Measurements from ENCODE around the gene FRMPD4.

FRMPD4 gene

DNA sequence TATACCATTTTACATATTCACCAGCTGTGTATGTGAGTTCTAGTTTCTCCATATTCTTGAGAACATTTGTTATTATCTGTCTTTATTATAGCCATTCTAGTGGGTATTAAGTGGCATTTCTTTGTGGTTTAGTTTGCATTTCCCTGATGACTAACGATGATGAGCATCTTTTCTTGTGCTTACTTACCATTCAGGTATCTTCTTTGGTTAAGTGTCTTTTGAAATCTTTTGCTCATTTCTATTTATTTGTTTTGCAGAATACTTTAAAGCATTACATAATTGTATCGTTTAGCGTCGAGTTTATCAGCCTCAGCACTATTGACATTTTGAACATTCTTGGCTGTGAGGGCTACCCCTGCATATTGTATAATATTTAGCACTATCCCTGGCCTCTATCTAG is 85.4 kb downstream of the FRMPD4 start:
- no peak for FAIRE-seq

DNA sequence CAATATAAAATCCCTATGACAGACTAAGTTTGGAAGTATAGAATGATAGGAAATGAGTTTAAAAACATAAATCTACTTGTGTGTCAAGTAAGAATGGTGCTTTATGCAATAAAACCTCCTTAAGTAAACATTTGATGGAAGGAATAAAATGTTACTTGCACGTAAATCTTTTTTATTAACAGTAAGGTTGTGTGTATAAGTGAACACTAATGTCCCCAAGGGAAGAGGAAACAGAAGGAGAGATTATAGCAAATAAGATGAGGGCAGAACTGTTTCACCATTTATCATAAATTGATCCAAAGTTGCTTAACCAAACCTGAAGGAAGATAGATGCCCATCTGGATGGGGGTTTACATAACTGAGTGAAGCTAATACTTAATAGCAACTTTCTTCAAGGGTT is 86.8 kb downstream of the FRMPD4 start:
- no peak for FAIRE-seq

- FAIRE-seq = no peak
Observed at GRCh38 chrX:12227412-12228041, 89.3 kb downstream of the FRMPD4 start.

GRCh38 chrX:12228862-12229261 is 90.6 kb downstream of the FRMPD4 start:
- no peak for FAIRE-seq

DNA sequence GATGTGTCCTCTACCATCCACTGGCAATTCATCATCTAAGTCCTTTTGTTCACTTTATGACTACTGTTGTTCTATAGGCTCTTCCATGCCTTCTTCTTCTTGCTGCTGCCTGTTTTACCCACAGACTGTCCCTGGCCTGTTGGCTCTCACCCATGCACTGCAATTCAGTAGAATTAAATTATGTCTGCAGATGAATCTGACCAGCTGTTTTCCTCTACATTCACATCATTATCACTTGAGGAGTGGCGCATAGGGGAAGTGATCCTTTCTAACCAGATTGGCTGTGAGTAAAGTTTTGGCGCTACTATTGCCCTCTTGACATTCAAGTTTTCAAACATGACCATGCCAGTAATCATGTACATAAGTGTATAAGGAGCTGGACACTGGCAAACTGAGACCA is 91.7 kb downstream of the FRMPD4 start:
- no peak for FAIRE-seq

- FAIRE-seq = no peak
Observed at GRCh38 chrX:12234534-12235329, 96.5 kb downstream of the FRMPD4 start.

- no peak for FAIRE-seq
Observed at GRCh38 chrX:12236156-12236555, 97.9 kb downstream of the FRMPD4 start.

GRCh38 chrX:12237131-12237530 is 98.9 kb downstream of the FRMPD4 start:
- no peak for FAIRE-seq

- FAIRE-seq = no peak
Observed at GRCh38 chrX:12237771-12238170, 99.5 kb downstream of the FRMPD4 start.

DNA sequence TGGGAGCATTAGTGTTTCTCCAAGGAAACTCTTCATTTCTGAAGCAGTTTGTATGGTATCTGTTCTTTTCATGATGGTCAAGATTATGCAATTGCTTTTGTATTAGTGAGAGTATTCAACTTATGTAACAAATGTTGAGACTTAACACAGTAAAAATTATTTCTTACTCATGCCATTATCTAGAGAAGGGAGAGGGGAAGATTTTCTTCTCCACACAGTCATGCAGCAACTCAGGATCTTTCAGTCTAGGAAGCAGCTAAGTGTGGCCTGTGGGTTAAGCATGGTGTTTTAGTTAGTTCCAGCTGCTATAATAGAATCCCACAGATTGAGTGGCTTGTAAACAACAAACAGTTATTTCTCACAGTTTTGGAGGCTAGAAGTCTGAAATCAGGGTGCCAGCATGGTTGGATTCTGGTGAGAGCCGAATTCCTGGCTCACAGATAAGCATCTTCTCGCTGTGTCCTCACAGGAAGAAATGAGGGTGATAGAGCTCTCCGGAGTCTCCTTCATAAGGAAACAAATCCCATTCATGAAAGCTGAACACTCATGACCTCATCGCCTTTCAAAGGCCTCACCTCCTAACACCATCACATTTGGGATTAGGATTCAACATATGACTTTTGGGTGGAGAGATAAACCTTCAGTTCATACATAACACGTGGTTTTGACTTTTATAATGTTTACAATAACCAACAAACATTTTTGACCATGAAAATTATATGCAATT is 101.2 kb downstream of the FRMPD4 start:
- no peak for FAIRE-seq

DNA sequence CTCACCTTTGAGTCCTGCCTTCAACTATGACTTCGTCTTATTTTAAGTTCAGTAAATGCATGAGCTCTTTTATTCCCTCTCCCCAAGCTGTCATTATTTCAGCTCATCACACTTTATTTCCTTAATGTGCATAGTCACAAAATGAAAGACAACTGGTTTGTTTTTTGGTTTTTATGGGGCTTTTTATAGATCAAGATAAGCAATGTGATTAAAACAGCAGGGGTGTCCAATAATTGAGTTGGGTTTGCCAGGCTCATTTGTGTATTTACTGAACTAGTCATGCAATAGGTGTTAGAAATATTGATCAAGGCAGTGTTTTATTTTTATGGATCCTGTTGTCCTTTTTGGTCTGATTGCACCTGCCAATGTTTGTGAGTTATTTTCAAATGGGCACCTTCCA is 102.2 kb downstream of the FRMPD4 start:
- no peak for FAIRE-seq

DNA sequence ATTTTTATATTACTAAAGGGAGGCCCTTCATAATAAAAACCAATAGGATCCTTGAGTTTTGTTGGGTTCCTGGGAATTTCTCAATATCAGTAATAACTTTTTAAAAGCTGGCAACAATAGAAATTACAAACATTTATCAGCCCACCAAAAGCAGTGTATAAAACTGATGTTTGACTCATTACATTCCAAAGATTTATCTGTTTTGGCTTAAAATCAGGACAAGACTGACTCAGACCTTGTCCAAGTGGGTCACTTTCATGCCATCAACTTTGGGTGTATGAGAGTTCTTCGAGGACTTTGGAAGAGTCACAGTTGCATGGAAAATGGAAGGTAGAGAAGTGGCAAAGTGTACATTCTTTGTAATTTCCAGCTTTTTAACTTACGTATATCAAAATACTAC is 102.8 kb downstream of the FRMPD4 start:
- no peak for FAIRE-seq

GRCh38 chrX:12245650-12246645 is 107.7 kb downstream of the FRMPD4 start:
- no peak for FAIRE-seq

DNA sequence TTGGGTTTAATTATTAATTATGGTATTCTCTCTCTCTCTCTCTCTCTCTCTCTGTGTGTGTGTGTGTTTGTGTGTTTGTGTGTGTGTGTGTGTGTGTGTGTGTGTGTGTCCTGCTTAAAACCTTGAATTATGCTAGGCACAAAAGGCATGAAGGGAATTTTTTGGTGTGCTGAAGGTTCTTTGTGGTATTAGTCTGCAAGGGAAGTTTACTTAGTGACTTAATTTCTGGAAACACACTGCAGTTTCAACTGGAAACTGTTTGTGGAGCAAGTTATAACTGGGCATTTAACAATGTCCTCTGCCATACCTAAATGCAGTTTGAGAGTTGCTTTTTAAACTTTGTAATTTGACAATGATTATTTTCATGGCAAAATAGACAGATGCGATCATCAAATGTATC is 111.7 kb downstream of the FRMPD4 start:
- FAIRE-seq = no peak

DNA sequence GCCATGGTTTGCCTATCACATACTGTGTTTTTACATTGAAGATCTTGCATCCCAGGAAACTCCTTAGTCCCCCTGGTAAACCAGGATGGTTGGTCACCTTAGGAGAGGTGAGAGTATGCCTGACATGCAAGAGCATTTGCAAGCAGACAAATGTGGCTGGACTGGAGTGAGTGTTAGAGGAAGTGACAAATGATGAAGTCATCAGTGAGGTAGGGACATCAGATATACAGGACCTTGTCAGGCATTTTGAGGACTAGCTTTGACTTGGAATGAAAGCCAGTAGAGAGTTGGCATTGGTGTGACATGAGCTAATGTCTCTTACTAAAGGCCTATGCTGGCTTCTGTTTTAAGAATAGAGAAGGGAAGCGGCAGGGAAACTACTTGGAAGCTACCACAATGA is 124.9 kb downstream of the FRMPD4 start:
- FAIRE-seq = no peak

DNA sequence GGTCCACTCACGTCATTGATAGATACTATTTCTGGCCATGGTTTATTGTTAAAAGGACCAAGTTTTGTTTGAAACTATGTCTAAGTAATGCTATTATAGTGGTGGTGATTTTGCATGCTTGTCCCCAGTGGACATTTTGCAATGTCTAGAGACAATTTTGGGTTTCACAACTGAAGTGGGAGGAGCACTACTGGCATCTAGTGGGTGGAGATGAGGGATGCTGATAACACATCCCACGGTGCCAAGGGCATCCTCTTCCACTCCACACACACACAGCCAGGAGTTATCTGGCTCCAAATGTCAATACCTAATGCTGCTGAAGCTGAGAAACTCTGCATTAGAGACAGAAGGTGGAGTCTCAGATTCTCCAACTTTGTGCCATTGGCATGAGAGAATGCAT is 131.2 kb downstream of the FRMPD4 start:
- no peak for FAIRE-seq

DNA sequence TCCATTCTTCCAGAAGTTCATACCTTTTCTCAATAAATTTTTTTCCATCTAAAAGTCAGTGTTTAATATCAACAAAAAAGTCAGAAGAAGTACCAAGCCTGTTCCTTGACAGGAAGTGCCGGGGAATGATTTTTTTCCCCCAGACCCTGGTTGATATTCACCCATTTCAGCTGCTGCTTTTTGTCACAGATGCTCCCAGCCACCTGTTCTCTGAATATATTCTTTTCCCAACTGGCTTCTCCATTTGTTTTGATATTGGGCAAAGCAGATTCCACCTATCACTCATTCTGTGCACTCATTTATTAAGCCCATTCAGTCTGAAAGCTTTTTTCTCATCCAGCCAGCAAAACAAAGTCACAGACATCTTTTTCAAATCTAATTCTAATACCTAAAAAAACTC is 139.9 kb downstream of the FRMPD4 start:
- FAIRE-seq = no peak

DNA sequence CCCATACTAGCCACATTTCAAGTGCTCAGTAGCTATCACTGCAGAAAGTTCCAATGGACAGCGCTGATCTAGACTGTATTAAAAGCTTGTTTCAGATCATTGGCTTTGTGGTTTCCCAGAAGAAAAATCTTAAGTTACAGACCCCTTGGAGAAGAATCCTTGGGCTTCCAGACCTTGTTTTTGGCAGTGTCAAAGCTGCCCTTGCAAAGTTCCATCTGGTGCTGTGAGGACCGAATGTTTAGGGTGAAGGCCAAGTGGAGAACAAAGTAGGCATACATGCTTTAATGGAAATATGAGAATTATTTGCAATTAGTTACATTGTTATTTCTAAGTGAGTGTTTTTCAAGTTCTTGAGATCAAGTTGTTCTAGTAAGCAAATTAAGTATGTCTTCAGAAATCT is 144.7 kb downstream of the FRMPD4 start:
- FAIRE-seq = no peak

DNA sequence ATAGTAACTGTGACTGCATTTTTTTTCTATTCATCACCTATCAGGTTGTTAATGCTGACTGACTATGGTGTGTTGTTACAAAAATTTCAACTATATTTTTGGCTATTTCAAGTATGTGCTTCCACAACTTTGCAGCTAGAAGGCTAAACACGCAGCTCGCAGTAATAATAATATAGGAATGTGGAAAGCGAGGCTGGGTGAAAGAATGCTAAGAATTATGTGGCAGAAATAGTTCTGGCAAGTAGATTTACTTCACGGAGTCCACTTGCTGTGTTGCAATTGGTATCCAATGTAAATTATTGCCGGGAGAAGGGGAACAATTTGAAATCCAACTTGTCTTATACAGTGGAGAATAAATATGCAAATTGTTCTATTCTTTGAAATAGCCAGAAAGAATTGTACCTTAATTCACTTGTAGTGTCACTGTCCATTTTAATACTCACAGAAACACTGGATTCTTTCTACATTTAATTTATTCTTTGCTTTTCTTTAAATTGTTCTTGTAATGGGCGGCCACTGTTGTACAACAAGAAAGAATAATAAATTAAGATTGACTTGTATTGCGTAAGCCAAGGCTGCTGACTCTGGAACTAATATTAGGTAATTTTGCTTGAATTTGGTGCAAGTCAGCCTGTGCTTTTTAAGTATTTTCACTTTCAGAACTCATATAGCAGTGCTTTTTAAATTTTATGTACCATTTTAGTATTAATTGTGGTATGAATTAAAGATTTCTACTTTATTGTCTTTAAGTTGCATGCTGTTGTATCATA is 154.9 kb downstream of the FRMPD4 start:
- FAIRE-seq = no peak

GRCh38 chrX:12297353-12297752 is 159.1 kb downstream of the FRMPD4 start:
- no peak for FAIRE-seq

GRCh38 chrX:12301288-12301687 is 163.0 kb downstream of the FRMPD4 start:
- FAIRE-seq = no peak

DNA sequence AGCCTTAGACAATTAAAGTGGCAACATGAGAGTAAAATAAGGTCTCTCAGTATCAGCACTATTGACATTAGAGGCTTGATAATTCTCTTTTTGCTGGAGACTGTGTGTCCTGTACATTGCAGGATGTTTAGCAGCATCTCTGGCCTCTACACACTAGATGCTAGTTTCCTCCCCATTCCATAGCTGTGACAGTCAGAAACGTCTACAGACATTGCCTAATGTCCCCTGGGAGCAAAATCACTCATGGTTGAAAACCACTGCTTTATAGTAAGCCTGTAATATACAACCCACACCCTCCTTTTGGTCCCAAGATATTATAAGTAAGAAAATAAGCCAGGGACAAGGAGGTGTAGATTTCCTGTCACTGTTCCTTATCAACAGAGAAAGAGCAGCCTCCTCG is 166.0 kb downstream of the FRMPD4 start:
- no peak for FAIRE-seq
